NOMO-1 (cell line): ENCODE measurements around the gene SNAP29.
"Not testable (repeated sequence)": the region's sequence is repeated elsewhere in the genome, so short reads cannot be mapped to it uniquely, and the experiment has no call there.

Experiments used
- DNase-seq, 2 experiments: peaks; one replicate each; lab custom pipeline; 2025; ENCODE audit not compliant: unreplicated experiment in 2 of 2; lab: John Stamatoyannopoulos, UW

Gene SNAP29

GRCh38 chr22:20858615-20859416, at the start of gene SNAP29, which contains the start of gene PI4KA:
TSS of gene SNAP29 (plus strand) at chr22:20859007. CDS start at chr22:20859111, 104 bp downstream.
TSS of gene PI4KA (minus strand) at chr22:20858811. CDS start at chr22:20858725, 86 bp downstream.
- peak; percentile 98 to 99 for DNase-seq

- no peak for DNase-seq
These were observed 49.1 kb upstream of the SNAP29 start for GRCh38 chr22:20809538-20810185.

GRCh38 chr22:20810645-20811044, 48.2 kb upstream of the SNAP29 start:
- no peak for DNase-seq

GRCh38 chr22:20811171-20811570, 47.6 kb upstream of the SNAP29 start:
- DNase-seq: no peak

GRCh38 chr22:20811971-20812660, 46.7 kb upstream of the SNAP29 start:
- no peak for DNase-seq

- no peak for DNase-seq
These were observed 45.8 kb upstream of the SNAP29 start for GRCh38 chr22:20813056-20813455.

- DNase-seq: no peak
These were observed 44.5 kb upstream of the SNAP29 start for GRCh38 chr22:20814221-20814808.

GRCh38 chr22:20815477-20816050, 43.2 kb upstream of the SNAP29 start:
- no peak for DNase-seq

GRCh38 chr22:20816559-20816958, 42.2 kb upstream of the SNAP29 start:
- no peak for DNase-seq

GRCh38 chr22:20818471-20818870, 40.3 kb upstream of the SNAP29 start:
- DNase-seq: no peak

GRCh38 chr22:20819471-20819870, 39.3 kb upstream of the SNAP29 start:
- no peak for DNase-seq

- DNase-seq: not testable (repeated sequence)
These were observed 37.0 kb upstream of the SNAP29 start for GRCh38 chr22:20821717-20822239.

- DNase-seq: no peak
These were observed 36.6 kb upstream of the SNAP29 start for GRCh38 chr22:20822240-20822639.

GRCh38 chr22:20823264-20823663, 35.5 kb upstream of the SNAP29 start:
- DNase-seq: no peak

GRCh38 chr22:20825216-20825615, 33.6 kb upstream of the SNAP29 start:
- not testable (repeated sequence) for DNase-seq

- no peak for DNase-seq
These were observed 33.2 kb upstream of the SNAP29 start for GRCh38 chr22:20825624-20826023.

- not testable (repeated sequence) for DNase-seq
These were observed 32.2 kb upstream of the SNAP29 start for GRCh38 chr22:20826373-20827152.

- no peak for DNase-seq
These were observed 29.2 kb upstream of the SNAP29 start for GRCh38 chr22:20829491-20830134.

- DNase-seq: no peak
These were observed 25.6 kb upstream of the SNAP29 start for GRCh38 chr22:20833225-20833665.
